ENCODE data around the gene BACE2.

GRCh38 chr21:41120997-41121396, 47.0 kb upstream of the BACE2 start:
- no peak for TF ChIP-seq POLR2AphosphoS5 (IDR thresholded peaks at IDR 0.05; ENCODE audit: insufficient read depth, low read depth, low read length)
- no peak for TF ChIP-seq POLR2A (IDR thresholded peaks at IDR 0.05; ENCODE audit: low read depth, low read length)
- no peak for TF ChIP-seq MAX (IDR thresholded peaks at IDR 0.05; ENCODE audit: insufficient read depth, insufficient read length)
- TF ChIP-seq CTCF (IDR thresholded peaks at IDR 0.05; ENCODE audit: extremely low read depth in 1 of 2, insufficient read depth in 1 of 2, low read depth in 1 of 2, low read length in 2 of 2), result no peak
- TF ChIP-seq EZH2 (IDR thresholded peaks at IDR 0.05; ENCODE audit: borderline replicate concordance, low read depth, low read length, severe bottlenecking), result no peak
